Measurements from ENCODE around the gene KCNQ1OT1.

GRCh38 chr11:2678396-2678795, 21.4 kb downstream of the KCNQ1OT1 start:
- TF ChIP-seq CTCF (IDR thresholded peaks at IDR 0.05; ENCODE audit: low read length) (no peak), EZH2 (IDR thresholded peaks at IDR 0.05; ENCODE audit: borderline replicate concordance, low read length) (no peak)

Measured in OCI-LY1 (cell line).